GM19099 (cell line): Measurements from ENCODE around the gene SLC26A2.
A peak's percentile ranks its signal among the peaks of the same experiment; 100 is the strongest.

Experiments used
- POLR2A ChIP-seq: IDR thresholded peaks from 3 replicates; pipeline ENCODE4 v1.6.1; 2011; ENCODE audit warnings: low read depth; ENCODE audit not compliant: insufficient read length; ENCODE audit errors: extremely low read depth

SLC26A2 gene

GRCh38 chr5:149960272-149961185 is at the start of gene SLC26A2:
TSS of gene SLC26A2 (plus strand) at chr5:149960758. CDS start at chr5:149977653, 16,895 bp downstream.
- TF ChIP-seq POLR2A, result peak; percentile 94

GRCh38 chr5:149911031-149911430 is 49.5 kb upstream of the SLC26A2 start:
- TF ChIP-seq POLR2A, result no peak

DNA sequence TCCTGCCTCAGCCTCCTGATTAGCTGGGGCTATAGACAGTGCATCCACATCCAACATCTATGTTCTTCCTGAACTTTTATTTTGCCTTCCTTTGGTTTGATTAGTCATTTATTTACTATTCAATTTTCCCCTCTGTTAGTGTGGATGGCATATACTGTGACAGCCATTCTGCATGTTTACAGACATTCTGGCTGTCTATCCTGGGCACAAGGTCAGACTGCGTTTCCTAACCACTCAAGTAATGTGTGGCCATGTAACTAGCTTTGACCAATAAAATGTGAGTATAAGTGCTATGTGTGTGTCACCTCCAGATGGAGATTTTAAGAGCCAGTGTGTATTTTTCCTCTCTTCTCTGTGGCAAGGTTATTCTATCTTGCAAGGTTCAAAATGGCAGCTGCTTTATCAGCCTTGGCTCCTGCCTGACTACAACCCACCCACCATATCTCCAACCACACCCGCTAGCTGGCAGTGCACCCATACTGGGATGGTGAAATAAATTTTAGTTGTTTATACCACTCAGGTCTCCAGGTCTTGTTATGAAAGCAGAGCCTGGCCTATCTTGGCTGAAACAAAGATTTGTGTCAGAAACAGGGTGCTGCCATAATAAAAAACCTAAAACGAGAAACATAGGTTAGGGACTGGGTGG is 48.2 kb upstream of the SLC26A2 start:
- no peak for TF ChIP-seq POLR2A

- TF ChIP-seq POLR2A, result no peak
Measured at GRCh38 chr5:149913436-149914419, 46.8 kb upstream of the SLC26A2 start.

DNA sequence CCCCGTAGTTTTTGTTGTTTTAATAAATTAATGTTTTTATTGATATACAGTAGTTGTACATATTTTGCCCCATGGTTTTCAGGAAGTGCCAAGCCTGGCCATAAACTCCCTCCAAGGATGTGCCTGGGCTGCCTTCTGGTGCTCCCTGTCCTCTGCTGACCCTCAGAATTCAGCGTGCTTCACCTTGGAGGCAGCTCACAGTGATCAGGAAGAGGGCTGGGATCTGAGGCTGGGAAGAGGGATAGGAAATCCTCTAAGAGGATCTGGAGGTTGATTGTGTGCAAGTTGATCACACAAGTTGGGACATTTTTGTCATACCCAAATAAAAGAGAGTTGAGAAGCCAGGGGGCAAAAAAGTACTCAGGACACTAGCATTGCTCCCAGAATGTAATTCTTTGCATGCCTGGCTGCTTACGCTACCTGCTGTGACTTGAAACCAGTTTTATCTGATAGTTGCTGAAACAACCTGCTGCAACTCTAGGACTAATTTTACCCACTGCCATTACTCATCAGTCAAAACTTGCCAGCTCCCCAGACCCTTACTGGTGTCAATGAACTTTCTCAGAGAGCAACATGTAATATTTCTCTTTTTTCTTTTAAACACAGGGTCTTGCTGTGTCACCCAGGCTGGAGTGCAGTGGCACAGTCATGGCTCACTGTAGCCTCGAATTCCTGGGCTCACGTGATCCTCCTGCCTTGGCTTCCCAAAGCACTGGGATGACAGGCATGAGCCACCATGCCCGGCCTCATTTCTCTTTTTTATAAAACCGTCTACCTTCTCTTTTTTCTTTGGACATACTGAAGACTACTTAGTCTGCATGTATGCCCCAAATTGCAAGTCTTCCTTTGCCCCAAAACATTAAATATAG is 44.9 kb upstream of the SLC26A2 start:
- TF ChIP-seq POLR2A, result no peak

GRCh38 chr5:149916334-149917072 is 44.1 kb upstream of the SLC26A2 start:
- TF ChIP-seq POLR2A, result no peak

DNA sequence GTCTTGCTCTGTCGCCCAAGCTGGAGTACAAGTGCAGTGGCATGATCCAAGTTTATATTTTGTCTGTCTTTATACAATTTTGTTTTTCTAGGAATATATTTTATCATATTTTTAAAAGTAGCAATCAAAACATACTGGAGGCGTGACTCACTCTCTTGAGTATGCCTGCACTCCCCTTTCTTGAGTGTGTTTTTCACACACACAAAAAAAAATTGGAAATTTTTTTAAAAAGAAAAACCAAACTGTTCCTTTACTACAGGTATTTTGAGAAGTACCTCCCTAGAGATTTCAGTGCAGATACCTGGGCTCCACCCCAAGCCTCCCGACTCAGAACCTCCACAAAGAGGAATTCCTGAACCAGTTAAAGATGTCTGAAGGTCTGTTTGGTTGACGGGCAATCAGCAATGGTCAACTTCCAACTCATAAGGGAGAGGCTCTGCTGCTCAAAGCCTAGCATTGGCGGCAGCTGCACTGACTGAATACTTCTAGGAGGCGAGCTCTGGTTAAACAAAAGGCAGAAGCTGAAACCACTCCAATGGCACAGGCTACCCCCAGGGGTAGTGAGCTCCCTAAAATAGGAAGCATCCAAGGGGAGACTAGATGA is 43.4 kb upstream of the SLC26A2 start:
- no peak for TF ChIP-seq POLR2A

DNA sequence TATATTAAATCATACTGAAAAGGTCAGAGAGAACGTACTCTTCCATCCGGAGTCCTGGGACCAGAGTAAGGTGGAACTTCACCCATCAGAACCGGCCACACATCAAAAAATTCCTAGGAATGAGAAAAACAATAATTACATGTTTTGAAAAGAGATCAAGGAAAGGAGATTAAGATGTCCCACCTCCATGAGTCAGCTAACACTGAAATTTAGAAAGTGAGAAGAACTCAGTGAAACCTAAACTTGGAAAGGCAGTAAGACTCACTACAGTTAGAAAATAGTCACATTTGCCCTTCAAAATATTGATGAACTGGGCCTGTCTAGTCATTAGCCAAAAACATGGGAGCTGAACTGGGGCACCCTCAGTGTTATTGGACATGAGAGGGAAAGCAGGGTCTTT is 39.0 kb upstream of the SLC26A2 start:
- no peak for TF ChIP-seq POLR2A

DNA sequence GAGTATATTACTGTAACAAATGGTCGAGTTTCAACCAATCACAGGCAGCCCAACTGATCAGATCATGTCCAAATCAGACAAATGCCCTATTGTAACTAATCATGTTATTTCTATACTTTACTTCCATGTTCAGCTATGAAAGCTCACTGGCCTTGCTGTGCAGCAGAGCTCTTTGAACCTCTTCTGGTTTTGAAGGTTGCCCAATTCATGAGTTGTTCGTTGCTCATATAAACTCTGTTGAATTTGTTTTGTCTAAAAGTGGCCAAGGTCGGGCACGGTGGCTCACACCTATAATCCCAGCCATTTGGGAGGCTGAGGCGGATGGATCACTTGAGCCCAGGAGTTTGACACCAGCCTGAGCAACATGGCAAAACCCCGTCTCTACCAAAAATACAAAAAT is 37.6 kb upstream of the SLC26A2 start:
- TF ChIP-seq POLR2A, result no peak

GRCh38 chr5:149924486-149924885 is 36.1 kb upstream of the SLC26A2 start:
- no peak for TF ChIP-seq POLR2A

- TF ChIP-seq POLR2A, result no peak
Measured at GRCh38 chr5:149930043-149930748, 30.4 kb upstream of the SLC26A2 start.

DNA sequence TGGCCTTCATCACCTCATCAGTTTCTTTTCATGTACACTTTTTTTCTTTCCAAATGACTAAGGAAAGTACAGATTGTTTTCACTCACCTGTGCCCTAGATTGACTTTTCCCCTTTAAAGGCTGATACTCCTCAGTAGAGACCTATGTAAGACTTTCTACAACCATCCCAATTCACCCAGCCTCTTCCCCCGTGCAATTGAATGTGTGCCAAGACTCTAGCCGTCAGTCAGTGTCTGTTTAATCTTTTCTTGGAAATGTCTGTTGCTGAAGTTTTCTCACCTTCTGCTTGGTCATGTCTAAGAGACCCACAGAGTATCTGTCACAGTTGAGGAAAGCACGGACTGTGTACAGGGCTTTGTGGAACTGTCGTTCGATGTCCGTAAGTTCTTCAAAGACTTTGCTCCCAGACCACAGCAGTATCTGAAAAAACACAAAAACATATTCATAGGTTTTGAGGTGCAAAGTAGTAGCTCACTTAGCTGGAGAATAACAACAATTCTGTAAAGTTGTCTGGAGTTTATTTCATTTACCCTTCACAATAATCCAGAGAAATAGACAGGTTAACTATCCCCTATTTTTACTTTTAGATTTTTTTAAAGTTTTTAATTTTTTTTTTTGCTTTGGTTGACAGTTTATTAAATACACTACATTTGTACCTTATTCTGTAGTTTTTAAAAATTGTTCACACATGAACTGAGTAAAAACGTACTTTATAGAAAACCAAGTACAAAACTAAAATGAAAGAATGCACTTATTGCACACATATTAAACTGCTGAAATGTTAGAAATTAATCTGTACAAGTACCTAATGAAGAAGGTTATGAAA is 29.6 kb upstream of the SLC26A2 start:
- TF ChIP-seq POLR2A, result no peak

DNA sequence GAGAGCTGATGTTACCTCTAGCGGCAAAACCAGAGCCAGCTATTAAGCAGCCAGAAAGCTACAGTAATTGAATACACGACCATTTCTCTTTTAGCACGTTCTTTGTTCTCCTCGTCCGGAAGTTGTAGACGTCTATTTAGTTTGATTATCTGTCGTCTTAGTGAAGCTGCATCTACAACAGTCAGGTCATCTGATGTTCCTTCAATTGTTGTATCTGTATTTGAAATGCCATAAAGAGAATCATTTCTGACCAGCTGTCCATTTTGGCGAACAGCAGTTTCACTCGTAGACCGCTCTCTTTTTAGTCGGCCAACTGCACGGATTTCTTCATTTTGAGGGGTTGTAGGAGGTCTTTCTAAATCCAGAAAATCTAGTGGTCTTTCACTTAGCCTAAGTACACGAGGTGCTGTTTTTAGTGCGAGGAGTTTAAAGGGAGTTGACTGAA is 28.5 kb upstream of the SLC26A2 start:
- TF ChIP-seq POLR2A, result no peak
